GM12864 (cell line): ENCODE measurements around the gene EDC3.

Experiments
- DNase-seq: peaks from one replicate; pipeline ENCODE4 v3.0.0-alpha.2; 2011; ENCODE audit warnings: low read depth
- H3K4me3 ChIP-seq: 2 replicates; pipeline ENCODE4 v1.5.1; 2011; ENCODE audit warnings: mild to moderate bottlenecking, low read depth, low read length, control low read depth
- CTCF ChIP-seq: IDR thresholded peaks from 2 replicates; pipeline ENCODE4 v1.5.1; 2011; ENCODE audit warnings: low read depth, mild to moderate bottlenecking, moderate library complexity, low read length, control low read depth, inconsistent platforms; ENCODE audit errors: missing control alignments

Gene EDC3

GRCh38 chr15:74584204-74584603 is 111.6 kb downstream of the EDC3 start:
- TF ChIP-seq CTCF: no peak
- H3K4me3 ChIP-seq: no peak overlapping the region

More at GRCh38 chr15:74584204-74584603, 111.6 kb downstream of the EDC3 start:
- no peak for DNase-seq
